A549 (cell line): ENCODE measurements around the gene ZNF280B. TPM values are rescaled to one million over a fixed set of nuclear protein-coding genes. Genes with fewer than 3 reads are reported as not detected.

Experiments used
- ATAC-seq, 2 experiments: fragments of 200-7000 bp in 1 of 2; fragments of >200 bp in 1 of 2; cut with Nextera tagmentation in 1 of 2; cut with Tn5 transposase in 1 of 2; 3 replicates each; pipeline versions ENCODE4 v1.8.0 to v1.9.1; 2018 to 2020; ENCODE audit warnings: mild to moderate bottlenecking in 1 of 2, moderate library complexity in 1 of 2
- CTCF ChIA-PET: fragments of 300-600 bp; sonication (Branson Sonifier 250); formaldehyde crosslinking; extraction: SDS; loops from one replicate; lab custom pipeline; 2021; ENCODE audit warnings: antibody characterized with exemption, inconsistent platforms; lab: Yijun Ruan, JAX
- POLR2A ChIA-PET: fragments of 350-600 bp; formaldehyde crosslinking; extraction: SDS; loops from one replicate; lab custom pipeline; 2021; ENCODE audit warnings: antibody characterized with exemption, inconsistent platforms; lab: Yijun Ruan, JAX
- DNase-seq, 2 experiments: peaks; one replicate each; pipeline versions ENCODE4 v3.0.0 to v3.0.0-alpha.2; 2011 to 2016; ENCODE audit warnings: low read depth in 1 of 2, low spot score in 1 of 2
- FAIRE-seq: peaks from 2 replicates; lab custom pipeline; 2011; peaks lifted over from hg19 to GRCh38; lab: Jason Lieb, UNC
- H3K27ac ChIP-seq, 2 experiments: fragments of >200 bp; sonication (Bioruptor Twin); formaldehyde crosslinking; 3 replicates each; pipeline ENCODE4 v1.5.1; 2016 to 2017
- H3K4me1 ChIP-seq: fragments of >200 bp; sonication (Bioruptor Twin); formaldehyde crosslinking; 3 replicates; pipeline ENCODE4 v1.6.1; 2016
- H3K4me2 ChIP-seq: fragments of >200 bp; sonication (Bioruptor Twin); formaldehyde crosslinking; 3 replicates; pipeline ENCODE4 v1.6.1; 2016
- H3K4me3 ChIP-seq: fragments of >200 bp; sonication (Bioruptor Twin); formaldehyde crosslinking; 3 replicates; pipeline ENCODE4 v1.5.1; 2016
- H3K9me3 ChIP-seq: fragments of >200 bp; sonication (Bioruptor Twin); formaldehyde crosslinking; 3 replicates; pipeline ENCODE4 v1.6.1; 2016
- EHMT2 ChIP-seq: fragments of 200-600 bp; sonication (generic); IDR thresholded peaks from 2 replicates; pipeline ENCODE4 v1.6.1; 2016; ENCODE audit warnings: antibody characterized with exemption, low read depth, mild to moderate bottlenecking, moderate library complexity
- ELK1 ChIP-seq: fragments of 150-350 bp; IDR thresholded peaks from 2 replicates; pipeline ENCODE4 v1.6.1; 2014; ENCODE audit warnings: low read depth, mild to moderate bottlenecking, low read length
- EP300 ChIP-seq, 2 experiments: fragments of >200 bp; sonication (Bioruptor Twin); formaldehyde crosslinking; IDR thresholded peaks; 2 replicates in 1 of 2; 3 replicates in 1 of 2; pipeline ENCODE4 v1.6.1; 2016 to 2017
- HES2 ChIP-seq: fragments of >200 bp; sonication (Bioruptor Twin); formaldehyde crosslinking; IDR thresholded peaks from 2 replicates; pipeline ENCODE4 v1.6.1; 2016
- HEYL ChIP-seq: fragments of 250-450 bp; sonication (Bioruptor Pico); IDR thresholded peaks from 2 replicates; pipeline ENCODE4 v1.8.0; 2021; ENCODE audit warnings: mild to moderate bottlenecking, moderate library complexity
- HOXA7 ChIP-seq: fragments of 250-450 bp; sonication (Bioruptor Pico); IDR thresholded peaks from 2 replicates; pipeline ENCODE4 v1.5.0; 2020; ENCODE audit warnings: mild to moderate bottlenecking, moderate library complexity
- HOXB5 ChIP-seq: fragments of 250-450 bp; sonication (Bioruptor Pico); IDR thresholded peaks from 2 replicates; pipeline ENCODE4 v1.5.0; 2020; ENCODE audit warnings: mild to moderate bottlenecking, moderate library complexity
- KDM5A ChIP-seq: fragments of 200-600 bp; sonication (generic); IDR thresholded peaks from 2 replicates; pipeline ENCODE4 v1.6.1; 2016; ENCODE audit warnings: antibody characterized with exemption, mild to moderate bottlenecking
- MAX ChIP-seq: IDR thresholded peaks from 2 replicates; pipeline ENCODE4 v1.6.1; 2012
- NR3C1 ChIP-seq: fragments of >200 bp; sonication (Bioruptor Twin); formaldehyde crosslinking; IDR thresholded peaks from 3 replicates; pipeline ENCODE4 v1.6.1; 2017
- PHF8 ChIP-seq: fragments of 200-600 bp; sonication (generic); IDR thresholded peaks from 2 replicates; pipeline ENCODE4 v1.6.1; 2016; ENCODE audit warnings: low read depth, mild to moderate bottlenecking, antibody characterized with exemption, moderate library complexity, borderline replicate concordance
- RAD21 ChIP-seq, 2 experiments: fragments of >200 bp in 1 of 2; sonication (Bioruptor Twin) in 1 of 2; formaldehyde crosslinking in 1 of 2; IDR thresholded peaks in 1 of 2; conservative IDR thresholded peaks in 1 of 2; 2 replicates in 1 of 2; 3 replicates in 1 of 2; pipeline ENCODE4 v1.6.1; 2012 to 2018; ENCODE audit warnings: inconsistent platforms in 1 of 2
- RARB ChIP-seq: fragments of 250-450 bp; sonication (Bioruptor Pico); IDR thresholded peaks from 2 replicates; pipeline ENCODE4 v1.8.0; 2021; ENCODE audit warnings: mild to moderate bottlenecking, moderate library complexity
- RNF2 ChIP-seq: fragments of 200-600 bp; sonication (generic); IDR thresholded peaks from 2 replicates; pipeline ENCODE4 v1.6.1; 2016; ENCODE audit warnings: low read depth, mild to moderate bottlenecking, antibody characterized with exemption, moderate library complexity, borderline replicate concordance
- SREBF2 ChIP-seq: fragments of 450-650 bp; IDR thresholded peaks from 2 replicates; pipeline ENCODE4 v1.6.1; 2014; ENCODE audit warnings: mild to moderate bottlenecking, moderate library complexity
- TP53 ChIP-seq: fragments of 250-450 bp; sonication (Bioruptor Pico); IDR thresholded peaks from 2 replicates; pipeline ENCODE4 v1.5.0; 2021; ENCODE audit warnings: mild to moderate bottlenecking, moderate library complexity
- ZFP36 ChIP-seq: fragments of 450-650 bp; IDR thresholded peaks from 2 replicates; pipeline ENCODE4 v1.6.1; 2014; ENCODE audit warnings: borderline replicate concordance; ENCODE audit not compliant: partially characterized antibody
- ZSCAN20 ChIP-seq: fragments of 250-450 bp; sonication (Bioruptor Pico); IDR thresholded peaks from 2 replicates; pipeline ENCODE4 v1.8.0; 2022; ENCODE audit warnings: mild to moderate bottlenecking, moderate library complexity
- WGBS: methylation state at CpG from one replicate; pipeline ENCODE4 v1.1.6; 2017; ENCODE audit errors: missing lambda C conversion rate; 5-methylcytosine and 5-hydroxymethylcytosine counted together
- polyA plus RNA-seq, 4 experiments: library from polyadenylated mRNA; depleted of rRNA in 3 of 4; stranded (reverse); fragments of >200 nt; fragmentation: RNase III in 1 of 4; extraction: RNeasy Plus Mini Kit Qiagen cat#74134 plus additional on column Dnase treatment in 1 of 4; gene quantifications; 2 replicates in 3 of 4; 3 replicates in 1 of 4; pipeline ENCODE4 v1.2.3, GENCODE V29; 2011 to 2017
- TF ChIP-seq, protein P1 (sequence below): fragments of >200 bp; sonication (Bioruptor Twin); formaldehyde crosslinking; IDR thresholded peaks from 3 replicates; pipeline ENCODE4 v1.5.1; 2016

ZNF280B gene
- polyA plus RNA-seq, 2 of the 4 experiments (the other 2 are of a cell fraction) = 2.3 to 5.1 TPM

DNA sequence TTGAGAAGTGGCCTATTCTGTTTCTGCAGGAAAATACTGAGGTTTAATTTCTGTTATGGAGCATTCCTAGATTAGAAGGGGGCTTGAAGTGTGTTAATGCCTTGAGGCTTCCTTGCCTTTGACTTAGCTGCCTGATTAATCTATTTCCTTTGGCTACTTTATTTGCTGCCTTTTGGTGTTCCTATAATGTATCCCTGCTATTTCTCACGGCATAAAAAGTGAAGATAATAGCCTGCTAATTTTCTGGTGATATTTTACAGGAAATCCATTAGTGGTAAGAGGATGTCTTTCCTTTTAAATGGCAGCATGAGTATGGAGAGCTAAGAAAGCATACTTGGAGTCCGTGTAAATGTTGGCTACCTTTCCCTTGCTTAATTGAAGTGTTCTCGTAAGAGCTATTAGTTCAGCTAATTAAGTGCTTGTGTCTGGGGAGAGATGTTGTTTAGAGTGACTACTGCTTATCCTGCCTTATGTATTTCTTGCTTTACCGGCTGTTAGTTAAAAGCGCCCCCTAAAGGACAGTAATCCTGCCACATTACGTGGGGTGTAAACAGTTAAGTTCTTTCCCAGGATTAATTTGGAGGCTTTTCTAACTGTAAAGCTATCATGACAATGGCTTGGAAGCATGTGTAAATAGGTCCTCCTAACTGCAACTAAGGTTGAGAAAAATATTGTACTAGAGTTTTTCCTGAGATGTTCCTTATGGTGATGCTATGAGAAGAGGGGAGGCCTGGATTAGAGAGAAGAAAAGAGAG lies 45.6 kb downstream of the ZNF280B start:
- H3K9me3 ChIP-seq = peaks cover 13% of the 10 kb centered on the region; the same call in 2 of the 3 replicates
- DNase-seq (peak in 1 of 2 experiments; percentile 30), ATAC-seq (peak in 1 of 2 experiments; percentile 55; a peak in 2 of 6 replicates), FAIRE-seq (no peak)
- H3K27ac ChIP-seq = no peak overlapping the region
- POLR2A ChIA-PET = no interaction called here
- TF ChIP-seq NR3C1 (no peak), RAD21 (conservative IDR thresholded peaks at IDR 0.05 in 1 of 2, IDR thresholded peaks at IDR 0.05 in 1 of 2) (0 out of 5 replicates have a peak, but pooled peaks of 1 of the 2 experiments have one; percentile 26)
- TF ChIP-seq, protein P1, sequence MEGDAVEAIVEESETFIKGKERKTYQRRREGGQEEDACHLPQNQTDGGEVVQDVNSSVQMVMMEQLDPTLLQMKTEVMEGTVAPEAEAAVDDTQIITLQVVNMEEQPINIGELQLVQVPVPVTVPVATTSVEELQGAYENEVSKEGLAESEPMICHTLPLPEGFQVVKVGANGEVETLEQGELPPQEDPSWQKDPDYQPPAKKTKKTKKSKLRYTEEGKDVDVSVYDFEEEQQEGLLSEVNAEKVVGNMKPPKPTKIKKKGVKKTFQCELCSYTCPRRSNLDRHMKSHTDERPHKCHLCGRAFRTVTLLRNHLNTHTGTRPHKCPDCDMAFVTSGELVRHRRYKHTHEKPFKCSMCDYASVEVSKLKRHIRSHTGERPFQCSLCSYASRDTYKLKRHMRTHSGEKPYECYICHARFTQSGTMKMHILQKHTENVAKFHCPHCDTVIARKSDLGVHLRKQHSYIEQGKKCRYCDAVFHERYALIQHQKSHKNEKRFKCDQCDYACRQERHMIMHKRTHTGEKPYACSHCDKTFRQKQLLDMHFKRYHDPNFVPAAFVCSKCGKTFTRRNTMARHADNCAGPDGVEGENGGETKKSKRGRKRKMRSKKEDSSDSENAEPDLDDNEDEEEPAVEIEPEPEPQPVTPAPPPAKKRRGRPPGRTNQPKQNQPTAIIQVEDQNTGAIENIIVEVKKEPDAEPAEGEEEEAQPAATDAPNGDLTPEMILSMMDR = peak; percentile 27; the same call in 2 of the 3 replicates
- no peak overlapping the region for H3K4me3 ChIP-seq
- 3% methylated on average over 6 of the region's 6 CpGs for WGBS
- no peaks in the 10 kb centered on the region for H3K4me1 ChIP-seq
- CTCF ChIA-PET = interaction anchor here (0.7 to 4.8 kb wide), 30 partner anchors 10 to 493 kb away, joined by 3 to 58 read pairs (median 6); partner anchors contain the start of genes PRAME and ZNF280A
- H3K4me2 ChIP-seq = no peak overlapping the region

GRCh38 chr22:22461583-22461982 lies 47.0 kb downstream of the ZNF280B start:
- ChIA-PET POLR2A (no interaction called here), CTCF (interaction anchor here (0.7 to 3.3 kb wide), 4 partner anchors 10 to 493 kb away, joined by 3 to 18 read pairs (median 4); no protein-coding TSS in a partner anchor)
- 7% methylated on average over 7 of the region's 7 CpGs for WGBS
- FAIRE-seq (no peak), ATAC-seq (no peak), DNase-seq (no peak)
- no peak overlapping the region for H3K4me3 ChIP-seq
- H3K4me1 ChIP-seq = no peaks in the 10 kb centered on the region
- H3K9me3 ChIP-seq = peaks cover 13% of the 10 kb centered on the region; the same call in 2 of the 3 replicates
- TF ChIP-seq HES2 (no peak), HEYL (CRISPR knock-in tag) (no peak), ZFP36 (no peak), EHMT2 (no peak), MAX (no peak), RARB (CRISPR knock-in tag) (no peak), ELK1 (no peak), HOXB5 (CRISPR knock-in tag) (no peak), SREBF2 (no peak), PHF8 (no peak)
- H3K4me2 ChIP-seq = no peak overlapping the region
- no peak overlapping the region for H3K27ac ChIP-seq

DNA sequence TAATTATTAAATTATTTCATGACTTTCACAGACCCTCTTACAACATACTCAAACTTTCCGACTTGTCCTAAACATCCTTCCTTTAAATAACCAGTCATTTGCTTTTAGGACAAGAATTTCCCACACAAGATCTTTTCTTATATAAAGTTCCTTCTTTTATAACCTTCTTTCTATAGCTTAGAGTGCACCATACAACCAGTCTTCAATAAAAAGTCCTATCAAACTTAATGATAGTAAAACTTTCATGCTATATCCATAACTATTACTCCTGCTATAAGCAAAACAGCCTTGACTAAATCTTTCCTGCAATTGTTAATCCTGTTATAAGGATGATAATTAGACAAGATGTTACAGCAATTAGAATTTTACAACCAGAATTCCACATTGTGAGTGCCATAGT lies 47.4 kb downstream of the ZNF280B start:
- 32% methylated on average over 1 of the region's 1 CpG for WGBS
- H3K4me3 ChIP-seq = no peak overlapping the region
- H3K4me2 ChIP-seq = no peak overlapping the region
- ChIA-PET POLR2A (no interaction called here), CTCF (interaction anchor here (0.9 kb wide), 1 partner anchor 494 kb away, joined by 3 read pairs; no protein-coding TSS in a partner anchor)
- TF ChIP-seq RNF2 (no peak), KDM5A (no peak), ZSCAN20 (CRISPR knock-in tag) (no peak), EP300 (IDR thresholded peaks at IDR 0.05) (no peak), ELK1 (no peak), HOXA7 (CRISPR knock-in tag) (no peak), TP53 (CRISPR knock-in tag) (no peak)
- H3K27ac ChIP-seq = no peak overlapping the region
- no peaks in the 10 kb centered on the region for H3K4me1 ChIP-seq
- FAIRE-seq (no peak), ATAC-seq (no peak), DNase-seq (no peak)
- H3K9me3 ChIP-seq = peaks cover 13% of the 10 kb centered on the region; the same call in 2 of the 3 replicates
